ENCODE results near the gene RIC8A.

- TF ChIP-seq CTCF (IDR thresholded peaks at IDR 0.05) (no peak), POLR2A (IDR thresholded peaks at IDR 0.05; ENCODE audit: low read length) (peak; percentile 52), NPAS2 (CRISPR knock-in tag; IDR thresholded peaks at IDR 0.05; ENCODE audit: borderline replicate concordance) (no peak)
These were observed 29.6 kb downstream of the RIC8A start, which contains the start of gene PSMD13 for GRCh38 chr11:236774-237767.

Measured in A549 (cell line).